NCI-H2171 treated with DMSO at 0.1 percent for 48 hours (cell line): Measurements from ENCODE around the gene C19orf73.

ENCODE experiments used
- DNase-seq: peaks from one replicate; lab custom pipeline; 2025; lab: John Stamatoyannopoulos, UW

Gene C19orf73

GRCh38 chr19:49118565-49119410 is at the start of gene C19orf73:
C19orf73 (minus strand) TSS chr19:49119143; CDS start chr19:49119022, 121 bp downstream.
- DNase-seq = peak; percentile 95

- no peak for DNase-seq
Measured at GRCh38 chr19:49168421-49168820, 49.5 kb upstream of the C19orf73 start.

GRCh38 chr19:49167857-49168409 is 49.0 kb upstream of the C19orf73 start:
- DNase-seq = no peak

- no peak for DNase-seq
Measured at GRCh38 chr19:49165865-49166301, 46.9 kb upstream of the C19orf73 start.

- DNase-seq = no peak
Measured at GRCh38 chr19:49165111-49165750, 46.3 kb upstream of the C19orf73 start.

- DNase-seq = no peak
Measured at GRCh38 chr19:49161987-49162386, 43.0 kb upstream of the C19orf73 start.

GRCh38 chr19:49160450-49161189 is 41.7 kb upstream of the C19orf73 start:
- no peak for DNase-seq

GRCh38 chr19:49157445-49158224 is 38.7 kb upstream of the C19orf73 start, which contains the start of gene TRPM4:
TRPM4 (plus strand) TSS chr19:49157792; CDS start chr19:49157867, 75 bp downstream.
- DNase-seq = peak; percentile 79

- no peak for DNase-seq
Measured at GRCh38 chr19:49155820-49156346, 36.9 kb upstream of the C19orf73 start.

- no peak for DNase-seq
Measured at GRCh38 chr19:49155005-49155819, 36.3 kb upstream of the C19orf73 start, which contains the start of gene HRC. HRC (minus strand) TSS chr19:49155396; CDS start chr19:49155237, 159 bp downstream.

GRCh38 chr19:49154279-49154678 is 35.3 kb upstream of the C19orf73 start:
- no peak for DNase-seq

GRCh38 chr19:49153167-49153809 is 34.3 kb upstream of the C19orf73 start:
- DNase-seq = no peak

GRCh38 chr19:49152119-49152550 is 33.2 kb upstream of the C19orf73 start:
- DNase-seq = no peak

GRCh38 chr19:49151267-49152118 is 32.5 kb upstream of the C19orf73 start:
- peak; percentile 92 for DNase-seq

GRCh38 chr19:49150944-49151243 is 32.0 kb upstream of the C19orf73 start:
- no peak for DNase-seq

- DNase-seq = peak; percentile 81
Measured at GRCh38 chr19:49150106-49150943, 31.4 kb upstream of the C19orf73 start.

GRCh38 chr19:49149652-49150105 is 30.7 kb upstream of the C19orf73 start:
- peak; percentile 73 for DNase-seq
